ENCODE results near the gene DMRTC1B.
"Not testable (repeated sequence)": the region's sequence is repeated elsewhere in the genome, so short reads cannot be mapped to it uniquely, and the experiment has no call there.

GRCh38 chrX:72837532-72837931 lies 60.8 kb downstream of the DMRTC1B start:
- not testable (repeated sequence) for TF ChIP-seq CTCF (IDR thresholded peaks at IDR 0.05; ENCODE audit: insufficient read depth, low read length, poor library complexity, severe bottlenecking); EZH2phosphoT487 (conservative IDR thresholded peaks at IDR 0.05; ENCODE audit: low read length)
